PC-3 (cell line): Measurements from ENCODE around the gene MYO1F.

ENCODE experiments used
- CTCF ChIP-seq: fragments of 300-600 bp; sonication (generic); conservative IDR thresholded peaks from 2 replicates; pipeline ENCODE4 v1.5.1; 2017; ENCODE audit warnings: antibody characterized with exemption, low read depth, mild to moderate bottlenecking, low read length
- EZH2 ChIP-seq: fragments of 300-600 bp; sonication (generic); IDR thresholded peaks from one replicate; pipeline ENCODE4 v1.6.1; 2017; ENCODE audit warnings: antibody characterized with exemption, mild to moderate bottlenecking, low read length; ENCODE audit not compliant: unreplicated experiment

DNA sequence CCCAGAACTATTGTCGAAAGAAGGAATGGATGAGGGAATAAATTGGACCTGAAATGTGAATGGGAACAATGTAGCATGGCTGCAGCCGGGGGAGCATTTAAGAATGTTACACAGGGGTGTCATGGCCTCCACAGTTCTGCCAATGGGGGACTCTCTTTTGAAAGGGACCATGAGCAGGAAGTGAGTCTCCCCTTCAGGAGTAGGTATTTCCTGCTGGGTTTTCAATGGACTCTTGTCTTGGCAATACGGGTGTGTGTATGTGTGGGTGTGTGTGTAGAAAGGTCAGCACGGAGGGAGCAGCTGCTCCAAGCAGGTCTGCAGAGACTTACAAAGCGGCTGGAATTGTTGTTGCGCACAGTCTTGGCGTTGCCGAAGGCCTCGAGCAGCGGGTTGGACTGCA is 24.4 kb downstream of the MYO1F start:
- TF ChIP-seq CTCF = no peak
- TF ChIP-seq EZH2 = no peak
